HG03342 (cell line): Measurements from ENCODE around the gene SUGP1.
A peak's percentile ranks its signal among the peaks of the same experiment; 100 is the strongest.
"Not testable (repeated sequence)": the region's sequence is repeated elsewhere in the genome, so short reads cannot be mapped to it uniquely, and the experiment has no call there.

ENCODE experiments used
- ATAC-seq: cut with Tn5 transposase; IDR thresholded peaks from one replicate; pipeline ENCODE4 v1.9.1; 2021; ENCODE audit warnings: mild to moderate bottlenecking, moderate library complexity; ENCODE audit not compliant: unreplicated experiment

The SUGP1 gene

GRCh38 chr19:19320361-19321140 is at the start of gene SUGP1, which contains the start of gene MAU2:
TSS of gene SUGP1 (minus strand) at chr19:19320509. CDS start at chr19:19320496, 13 bp downstream.
TSS of gene MAU2 (plus strand) at chr19:19320829. CDS start at chr19:19320860, 31 bp downstream.
- ATAC-seq, result peak; percentile 87

- ATAC-seq, result no peak
Observed at GRCh38 chr19:19368087-19368486, 47.8 kb upstream of the SUGP1 start.

DNA sequence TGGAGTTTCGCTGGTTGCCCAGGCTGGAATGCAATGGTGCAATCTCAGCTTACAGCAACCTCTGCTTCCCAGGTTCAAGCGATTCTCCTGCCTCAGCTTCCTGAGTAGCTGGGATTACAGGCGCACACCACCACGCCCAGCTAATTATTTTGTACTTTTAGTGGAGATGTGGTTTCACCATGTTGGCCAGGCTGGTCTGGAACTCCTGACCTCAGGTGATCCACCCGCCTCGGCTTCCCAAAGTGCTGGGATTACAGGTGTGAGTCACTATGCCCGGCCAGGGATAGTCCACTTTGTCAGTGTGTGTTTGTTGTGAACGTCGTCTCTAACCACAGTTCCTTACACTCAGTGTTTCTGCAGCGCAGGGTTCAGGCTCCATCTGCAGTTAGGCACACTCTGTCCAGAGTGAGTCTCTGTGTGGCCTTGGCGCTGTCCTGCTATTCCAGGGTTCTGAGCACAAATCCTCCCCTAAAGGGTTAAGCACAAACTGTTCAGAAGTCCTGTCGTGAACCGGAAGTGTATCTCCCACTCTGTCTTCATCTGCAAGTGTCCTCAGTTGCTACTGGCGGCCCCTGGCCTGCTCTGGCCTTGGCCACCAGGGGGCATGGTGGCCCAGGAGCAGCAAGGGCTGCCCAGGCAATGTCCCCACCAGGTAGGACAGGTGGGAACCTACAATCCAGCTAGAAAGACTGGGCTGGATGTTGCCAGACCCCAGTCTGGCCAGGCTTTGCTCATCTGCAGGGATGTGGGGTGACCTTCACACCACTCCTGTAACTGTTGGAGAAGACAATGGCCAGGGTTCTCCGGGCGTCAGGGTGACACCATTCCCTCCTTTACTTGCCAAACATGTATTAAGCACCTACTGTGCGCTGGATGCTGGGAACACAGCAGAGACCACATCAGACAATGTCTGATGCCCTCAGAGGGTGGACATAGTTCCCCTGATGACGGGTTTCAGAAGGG is 46.4 kb upstream of the SUGP1 start:
- peak; percentile 71 for ATAC-seq

DNA sequence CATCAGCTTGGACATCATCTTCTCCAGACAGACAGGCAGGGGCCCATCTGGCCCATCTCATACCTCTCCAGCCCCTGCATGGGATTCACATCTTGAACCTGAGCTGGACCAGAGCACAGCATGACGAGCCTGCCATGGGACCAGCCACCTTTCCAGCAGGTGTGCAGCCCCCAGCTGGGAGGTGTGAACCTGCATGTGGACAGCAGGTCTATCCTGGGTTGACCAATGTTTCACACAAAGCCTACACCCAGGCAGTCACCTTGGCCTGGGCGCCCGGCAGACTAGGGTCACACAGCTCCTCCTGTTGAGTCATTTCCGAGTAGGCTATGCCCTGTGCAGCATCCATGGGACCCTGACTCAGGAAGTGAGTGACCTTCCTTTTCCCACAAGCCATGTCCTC is 41.8 kb upstream of the SUGP1 start:
- ATAC-seq, result no peak

DNA sequence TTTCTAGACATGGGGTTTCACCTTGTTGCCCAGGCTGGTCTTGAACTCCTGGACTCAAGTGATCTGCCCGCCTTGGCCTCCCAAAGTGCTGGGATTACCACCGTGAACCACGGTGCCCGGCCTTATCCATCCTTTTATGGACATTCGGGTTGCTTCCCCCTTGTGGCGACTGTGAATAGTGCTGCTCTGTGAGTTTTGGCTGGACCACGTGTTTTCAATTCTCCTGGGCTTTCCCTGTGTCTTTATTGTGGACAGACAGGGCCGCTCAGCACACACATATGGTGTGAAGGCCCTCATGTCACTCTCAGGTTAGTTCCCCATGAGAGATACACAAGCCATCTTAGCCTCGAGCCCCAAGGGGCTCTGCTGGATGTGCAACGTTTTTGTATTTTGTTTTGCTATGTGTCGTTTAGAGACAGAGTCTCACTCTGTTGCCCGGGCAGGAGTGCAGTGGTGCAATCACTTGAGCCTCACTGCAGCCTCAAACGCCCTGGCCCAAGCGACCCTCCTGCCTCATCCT is 40.8 kb upstream of the SUGP1 start:
- peak; percentile 69 for ATAC-seq

DNA sequence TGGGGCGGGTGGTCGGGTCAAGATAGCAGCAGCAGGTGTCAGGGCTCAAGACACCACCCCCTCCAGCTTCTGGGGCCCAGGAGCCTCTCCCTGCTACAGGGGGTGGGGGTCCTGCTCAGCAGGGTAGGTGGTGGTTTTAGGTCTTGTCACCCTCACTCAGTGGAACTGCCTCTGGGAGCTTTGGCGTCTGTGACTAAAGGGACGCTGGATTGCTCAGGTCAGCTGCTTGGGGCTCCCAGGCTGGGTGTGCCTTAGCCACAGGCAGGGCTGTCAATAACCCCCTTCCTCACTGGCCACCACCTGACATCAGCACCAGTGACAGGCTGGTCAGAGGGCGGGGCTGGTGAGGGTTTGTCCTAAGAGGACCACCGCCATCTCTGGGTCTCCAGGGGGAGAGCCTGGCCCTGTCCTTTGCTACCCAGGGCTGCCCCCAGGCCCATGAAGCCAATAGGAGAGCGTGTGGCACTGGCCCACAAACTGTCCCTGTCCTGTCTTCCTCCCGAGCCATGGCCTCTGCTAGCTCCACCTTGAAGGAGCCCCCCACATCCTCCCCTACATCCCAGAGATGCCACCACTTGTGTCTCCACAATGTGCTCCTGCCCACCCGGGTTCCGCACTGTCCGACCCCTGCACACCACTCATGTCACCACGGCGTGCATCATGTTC is 36.7 kb upstream of the SUGP1 start:
- no peak for ATAC-seq

DNA sequence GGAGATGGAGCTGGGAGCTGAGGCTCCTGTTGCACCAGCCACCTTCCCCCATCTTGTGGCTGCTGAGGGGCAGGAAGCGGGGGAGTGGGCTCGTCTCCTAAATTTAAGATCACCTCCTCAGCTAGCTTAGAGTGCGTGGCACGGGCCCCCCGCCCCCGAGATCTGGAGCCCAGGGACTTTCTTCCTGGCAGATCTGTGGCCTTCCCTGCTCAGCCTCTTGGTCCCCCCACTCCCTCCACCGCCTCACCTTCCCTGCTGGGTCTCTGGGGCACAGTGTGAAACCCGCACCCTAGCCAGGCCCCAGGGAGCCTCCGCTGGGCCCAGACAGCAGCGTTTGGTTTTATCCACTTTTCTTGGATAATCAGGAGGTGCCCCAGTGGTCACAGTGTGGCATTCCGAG is 36.2 kb upstream of the SUGP1 start:
- no peak for ATAC-seq

DNA sequence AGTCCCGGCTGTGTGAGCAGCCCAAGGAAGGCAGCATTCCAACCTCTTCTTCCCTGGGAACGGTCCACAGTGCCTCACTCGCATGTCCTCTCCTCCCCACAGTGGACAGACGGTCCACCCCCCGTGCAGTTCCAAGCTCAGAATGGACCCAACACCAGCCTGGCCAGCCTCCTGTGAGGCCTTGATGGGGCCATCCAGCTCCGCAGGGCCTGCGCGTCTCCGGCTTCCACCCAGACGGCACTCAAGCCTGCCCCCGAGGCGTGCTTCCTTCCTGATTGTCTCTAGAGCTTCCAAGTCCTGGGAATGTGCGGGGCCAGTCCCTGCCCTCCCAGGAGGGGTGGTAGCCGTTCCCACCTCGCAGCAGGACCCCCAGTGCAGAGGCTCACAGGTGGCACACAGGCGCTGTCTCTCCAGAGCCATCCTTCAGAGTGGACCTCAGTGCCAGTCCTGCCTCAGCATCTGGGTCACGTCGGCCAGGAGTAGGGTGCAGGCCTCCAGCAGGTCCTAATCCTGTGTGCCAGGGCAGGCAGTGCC is 35.4 kb upstream of the SUGP1 start:
- no peak for ATAC-seq

- no peak for ATAC-seq
Observed at GRCh38 chr19:19354932-19355331, 34.6 kb upstream of the SUGP1 start.

DNA sequence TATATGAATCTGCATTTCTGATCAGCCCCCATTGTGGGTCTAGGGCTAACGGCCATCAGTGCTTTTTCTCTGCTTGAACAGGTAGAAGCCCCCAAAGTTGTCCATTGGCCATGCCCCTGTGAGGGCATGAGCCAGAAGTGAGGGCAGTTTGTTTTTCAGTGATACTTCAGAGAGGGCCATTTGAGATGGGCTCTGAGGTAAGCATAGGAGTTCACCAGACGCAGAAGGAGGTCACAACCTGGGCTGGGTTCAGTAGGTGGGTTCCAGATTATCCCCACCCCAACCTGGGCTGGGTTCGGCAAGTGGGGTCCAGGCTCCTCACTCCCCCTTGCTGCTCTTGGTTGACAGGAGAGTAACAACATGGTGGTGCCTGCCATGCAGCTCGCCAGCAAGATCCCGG is 33.7 kb upstream of the SUGP1 start:
- no peak for ATAC-seq

DNA sequence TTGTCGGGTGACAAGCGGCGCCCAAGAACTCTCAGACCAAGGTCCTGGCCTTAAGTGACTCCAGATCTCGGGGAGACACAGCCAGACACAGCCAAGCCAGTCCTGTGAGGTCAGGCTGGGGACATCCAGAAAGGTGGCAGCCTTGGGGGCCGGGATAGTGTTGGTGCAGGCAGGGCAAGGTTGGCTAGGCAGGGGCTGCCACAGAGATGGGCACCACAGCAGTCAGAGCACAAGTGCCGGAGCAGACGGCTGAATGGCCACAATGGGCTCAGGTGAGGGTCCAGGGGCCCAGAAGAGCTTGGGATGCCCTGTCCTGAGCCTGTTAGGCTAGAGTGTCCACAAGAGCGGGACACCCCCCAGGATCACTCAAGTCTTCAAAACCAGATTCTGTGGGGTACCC is 32.5 kb upstream of the SUGP1 start:
- ATAC-seq, result no peak

GRCh38 chr19:19350756-19351155 is 30.4 kb upstream of the SUGP1 start:
- ATAC-seq, result not testable (repeated sequence)

GRCh38 chr19:19349365-19349764 is 29.1 kb upstream of the SUGP1 start:
- ATAC-seq, result no peak

DNA sequence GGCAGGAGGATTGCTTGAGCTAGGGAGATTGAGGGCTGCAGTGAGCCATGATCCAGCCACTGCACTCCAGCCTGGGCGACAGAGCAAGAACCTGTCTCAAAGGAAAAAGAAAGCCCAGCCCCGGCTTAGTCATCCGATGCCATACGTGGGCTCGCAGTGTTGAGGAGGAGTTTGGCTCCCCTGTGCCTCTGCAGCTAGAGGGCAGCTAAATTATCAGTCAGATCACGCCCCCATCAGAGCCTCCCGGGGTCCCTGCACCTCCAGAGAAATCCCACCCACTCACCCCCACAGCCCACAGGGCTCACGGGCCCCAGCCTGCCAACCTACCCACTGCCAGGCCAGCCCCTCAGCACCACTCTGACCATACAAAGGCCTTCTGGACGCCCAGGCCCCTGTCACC is 28.0 kb upstream of the SUGP1 start:
- ATAC-seq, result no peak

- ATAC-seq, result no peak
Observed at GRCh38 chr19:19347401-19348110, 27.2 kb upstream of the SUGP1 start.

DNA sequence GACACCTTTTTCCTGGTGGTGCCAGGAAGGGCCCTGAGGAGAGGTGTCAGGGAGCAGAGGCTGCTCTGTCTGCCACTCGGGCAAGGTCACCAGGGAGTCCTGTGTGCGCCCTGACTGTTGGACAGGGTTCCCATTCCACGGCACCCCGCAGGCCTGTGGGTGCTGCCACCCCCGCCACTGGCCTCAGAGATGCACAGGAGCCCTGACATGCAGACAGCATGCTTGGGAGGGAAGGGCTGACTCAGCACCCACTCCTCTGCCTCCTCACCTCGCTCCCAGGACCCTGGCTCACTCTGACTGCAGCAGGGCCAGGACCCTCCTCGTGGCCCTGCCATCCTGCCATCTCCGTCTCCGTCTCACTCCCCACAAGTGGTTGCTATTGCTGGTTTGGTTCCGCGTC is 25.7 kb upstream of the SUGP1 start:
- no peak for ATAC-seq

DNA sequence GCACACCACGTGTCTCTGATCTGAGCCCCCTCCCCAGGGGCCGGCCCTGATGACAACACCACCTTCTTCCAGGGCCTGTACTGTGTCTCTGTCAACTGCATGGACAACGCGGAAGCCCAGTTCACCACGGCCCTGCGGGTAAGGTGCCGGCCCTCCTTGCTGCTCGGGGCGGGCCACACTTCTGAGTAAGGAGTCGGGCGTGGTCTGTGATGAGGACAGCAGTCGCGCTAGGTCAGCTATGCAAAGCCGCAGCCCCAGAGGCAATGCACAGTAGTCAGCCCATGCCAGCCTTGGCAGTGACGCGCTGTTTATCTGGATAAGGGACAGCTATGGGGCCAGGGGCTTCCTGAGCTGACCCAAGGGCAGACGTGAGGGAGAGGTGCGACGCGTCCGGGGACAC is 24.9 kb upstream of the SUGP1 start:
- ATAC-seq, result no peak

DNA sequence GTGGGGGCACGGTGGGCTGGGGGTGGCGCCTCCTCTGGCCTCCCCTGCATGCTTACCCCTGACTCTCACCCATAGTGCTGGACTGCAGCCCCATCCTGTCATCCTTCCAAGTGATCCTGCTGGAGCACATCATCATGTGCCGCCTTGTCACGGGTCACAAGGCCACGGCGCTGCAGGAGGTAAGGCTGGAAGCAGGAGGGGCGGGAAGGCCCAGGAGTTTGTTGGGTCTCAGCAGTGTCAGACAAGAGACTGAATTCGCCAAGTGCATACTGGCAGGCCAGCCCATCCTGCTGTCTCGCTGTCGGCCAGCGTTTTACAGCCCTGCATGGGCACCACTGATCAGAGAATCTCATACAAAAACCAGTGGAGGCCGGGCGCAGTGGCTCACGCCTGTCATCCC is 23.5 kb upstream of the SUGP1 start:
- no peak for ATAC-seq

DNA sequence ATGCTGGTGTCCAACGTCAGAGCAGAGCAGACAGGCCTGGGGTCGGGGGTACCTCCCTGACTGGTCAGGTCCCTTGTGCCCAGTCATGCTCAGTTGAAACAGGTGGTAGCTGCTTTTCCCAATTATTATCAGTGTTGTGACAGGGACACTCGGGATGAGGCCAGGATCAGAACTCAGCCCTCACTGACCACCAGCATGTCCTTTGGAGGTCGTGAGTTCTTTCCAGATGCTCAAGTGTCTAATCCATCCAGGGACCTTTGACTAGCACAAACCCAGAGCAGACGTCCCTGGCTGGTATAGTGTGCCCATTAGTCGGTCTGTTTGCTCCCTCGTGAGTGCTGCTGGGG is 22.7 kb upstream of the SUGP1 start:
- no peak for ATAC-seq
